ENCODE data around the gene MND1. TPM values are rescaled to one million over a fixed set of nuclear protein-coding genes. Genes with fewer than 3 reads are reported as not detected.
A peak's percentile ranks its signal among the peaks of the same experiment; 100 is the strongest.

The MND1 gene
- total and polyA plus RNA-seq, 2 donors (not counting 3 experiments of a cell fraction or from before 2014, with no cell fraction given): 0.66 to 7.7 TPM

DNA sequence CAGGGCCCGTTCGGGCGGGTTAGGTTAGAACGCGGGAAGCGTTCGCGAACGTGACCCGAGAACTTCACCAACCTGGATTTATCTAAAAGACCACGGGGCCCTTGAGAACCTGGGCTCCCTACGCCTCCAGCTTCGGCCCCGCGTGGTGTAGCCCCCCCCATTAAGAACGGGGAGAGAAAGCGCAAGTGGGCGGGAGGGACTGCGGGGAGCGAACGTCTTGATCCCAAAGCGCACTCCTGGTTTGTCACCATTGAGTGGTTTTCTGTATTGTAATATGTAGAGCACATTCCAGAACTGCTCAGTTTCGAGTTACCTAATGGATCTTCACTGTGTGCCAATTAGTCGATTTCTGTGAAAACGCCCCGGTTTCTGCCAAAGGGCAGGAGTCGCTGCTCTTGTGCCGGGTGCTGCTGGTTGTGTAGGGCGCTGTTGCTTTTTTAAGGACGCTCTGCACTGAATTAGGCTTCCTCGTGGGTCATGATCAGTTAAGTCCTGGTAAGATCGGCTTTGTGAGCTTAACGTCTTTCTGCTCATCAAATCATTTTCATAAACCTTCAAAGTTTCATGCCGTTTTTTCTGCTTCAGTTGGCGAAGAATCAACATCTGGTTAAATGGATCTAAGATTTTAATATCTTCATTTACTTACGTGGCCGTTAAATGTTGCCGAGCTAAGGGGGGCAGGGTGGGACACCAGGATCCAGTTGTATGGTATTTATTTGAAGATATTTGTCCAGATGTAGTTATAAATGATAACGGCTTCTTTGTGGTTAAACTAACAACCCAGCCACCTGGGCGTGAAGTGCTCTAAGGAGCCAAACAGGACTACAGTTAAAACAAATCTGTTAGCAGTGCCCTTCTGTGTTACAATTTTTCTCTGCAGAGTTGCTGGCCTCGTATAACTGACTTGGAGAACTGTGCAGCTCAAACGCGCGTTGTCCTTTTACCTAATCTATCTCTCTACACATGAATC lies 809 bp downstream of the MND1 start:
- DNase-seq (ENCODE audit: low read depth, low spot score) (peak; percentile 66), FAIRE-seq (peak; percentile 67)
- Histone ChIP-seq H3K9me1 (replicated peaks; ENCODE audit: control insufficient read depth, extremely low read depth, insufficient read depth, low read length) (no peaks in the 10 kb centered on the region), H3K4me1 (ENCODE audit: control insufficient read depth, extremely low read depth, insufficient read depth, low read length) (peaks cover 25% of the 10 kb centered on the region), H3K9ac (replicated peaks; ENCODE audit: extremely low read depth, insufficient read depth, low read length) (peak overlapping the region; percentile 68), H3K4me3 (replicated peaks in 1 of 3; ENCODE audit: insufficient read depth in 1 of 3, low read depth in 1 of 3, low read length in 3 of 3) (peak overlapping the region; percentile 54 to 82 (median 76)), H3K27ac (ENCODE audit: insufficient read depth, low read depth, low read length) (peak overlapping the region; percentile 78), H3K4me2 (ENCODE audit: insufficient read depth, low read length) (peak overlapping the region; percentile 83), H2AFZ (ENCODE audit: low read depth, low read length) (peak overlapping the region; percentile 66), H4K20me1 (replicated peaks; ENCODE audit: control insufficient read depth, extremely low read depth, insufficient read depth, low read length) (no peaks in the 10 kb centered on the region), H3K9me3 (replicated peaks; ENCODE audit: control insufficient read depth, insufficient read depth, low read length) (no peaks in the 10 kb centered on the region), H3K79me2 (ENCODE audit: control insufficient read depth, insufficient read depth, low read length) (peaks cover 4% of the 10 kb centered on the region), H3K36me3 (ENCODE audit: control insufficient read depth in 2 of 2, extremely low read depth in 1 of 2, insufficient read depth in 2 of 2, low read length in 2 of 2) (no peaks in the 10 kb centered on the region), H3K27me3 (ENCODE audit: control insufficient read depth in 2 of 2, insufficient read depth in 2 of 2, low read length in 2 of 2) (no peaks in the 10 kb centered on the region)
- intact Hi-C loops (cut with micrococcal nuclease): loop anchor here (1.0 to 2.0 kb wide), 4 partner anchors 88 to 405 kb away; no protein-coding TSS in a partner anchor
- BruUV-seq (replicated peaks): TSS peak; percentile 49
- CTCF ChIA-PET: interaction anchor here (0.7 to 6.9 kb wide), 14 partner anchors 9 to 405 kb away, joined by 3 to 129 read pairs (median 4); partner anchors contain the start of gene TMEM131L
- POLR2A ChIA-PET: interaction anchor here (1.0 kb wide), 1 partner anchor 121 kb away, joined by 4 read pairs; the partner anchor contains the start of gene TMEM131L
- TF ChIP-seq, protein P1, sequence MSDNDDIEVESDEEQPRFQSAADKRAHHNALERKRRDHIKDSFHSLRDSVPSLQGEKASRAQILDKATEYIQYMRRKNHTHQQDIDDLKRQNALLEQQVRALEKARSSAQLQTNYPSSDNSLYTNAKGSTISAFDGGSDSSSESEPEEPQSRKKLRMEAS (IDR thresholded peaks at IDR 0.05; ENCODE audit: insufficient read depth, insufficient read length): no peak
- TF ChIP-seq, protein P2, sequence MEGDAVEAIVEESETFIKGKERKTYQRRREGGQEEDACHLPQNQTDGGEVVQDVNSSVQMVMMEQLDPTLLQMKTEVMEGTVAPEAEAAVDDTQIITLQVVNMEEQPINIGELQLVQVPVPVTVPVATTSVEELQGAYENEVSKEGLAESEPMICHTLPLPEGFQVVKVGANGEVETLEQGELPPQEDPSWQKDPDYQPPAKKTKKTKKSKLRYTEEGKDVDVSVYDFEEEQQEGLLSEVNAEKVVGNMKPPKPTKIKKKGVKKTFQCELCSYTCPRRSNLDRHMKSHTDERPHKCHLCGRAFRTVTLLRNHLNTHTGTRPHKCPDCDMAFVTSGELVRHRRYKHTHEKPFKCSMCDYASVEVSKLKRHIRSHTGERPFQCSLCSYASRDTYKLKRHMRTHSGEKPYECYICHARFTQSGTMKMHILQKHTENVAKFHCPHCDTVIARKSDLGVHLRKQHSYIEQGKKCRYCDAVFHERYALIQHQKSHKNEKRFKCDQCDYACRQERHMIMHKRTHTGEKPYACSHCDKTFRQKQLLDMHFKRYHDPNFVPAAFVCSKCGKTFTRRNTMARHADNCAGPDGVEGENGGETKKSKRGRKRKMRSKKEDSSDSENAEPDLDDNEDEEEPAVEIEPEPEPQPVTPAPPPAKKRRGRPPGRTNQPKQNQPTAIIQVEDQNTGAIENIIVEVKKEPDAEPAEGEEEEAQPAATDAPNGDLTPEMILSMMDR (IDR thresholded peaks at IDR 0.05; ENCODE audit: extremely low read depth in 1 of 2, insufficient read depth in 1 of 2, low read depth in 1 of 2, low read length in 2 of 2): peak in 1 of 2 donors; percentile 2
- dilution Hi-C loops (cut with MboI; ENCODE audit: extremely low pct_ligation_motif_present, low sequenced_read_pairs): no loop called here

All from endothelial cell of umbilical vein (primary cell).